D721Med (cell line): Measurements from ENCODE around the gene SLC35D3.
"Not testable (repeated sequence)": the region's sequence is repeated elsewhere in the genome, so short reads cannot be mapped to it uniquely, and the experiment has no call there.

ENCODE experiments used
- DNase-seq: peaks from one replicate; pipeline ENCODE4 v3.0.0; 2011; ENCODE audit warnings: low spot score; ENCODE audit not compliant: insufficient read length
- FAIRE-seq: peaks from 2 replicates; lab custom pipeline; 2011; peaks lifted over from hg19 to GRCh38; lab: Jason Lieb, UNC
- CTCF ChIP-seq: IDR thresholded peaks from 2 replicates; pipeline ENCODE4 v1.5.1; 2012; ENCODE audit warnings: mild to moderate bottlenecking, control low read depth; ENCODE audit not compliant: insufficient read depth; ENCODE audit errors: missing control alignments

The SLC35D3 gene

GRCh38 chr6:136956590-136957544 lies 34.8 kb downstream of the SLC35D3 start:
- FAIRE-seq = no peak
- TF ChIP-seq CTCF = no peak
- no peak for DNase-seq

GRCh38 chr6:136958168-136958567 lies 36.1 kb downstream of the SLC35D3 start:
- no peak for TF ChIP-seq CTCF
- no peak for FAIRE-seq
- DNase-seq = no peak

DNA sequence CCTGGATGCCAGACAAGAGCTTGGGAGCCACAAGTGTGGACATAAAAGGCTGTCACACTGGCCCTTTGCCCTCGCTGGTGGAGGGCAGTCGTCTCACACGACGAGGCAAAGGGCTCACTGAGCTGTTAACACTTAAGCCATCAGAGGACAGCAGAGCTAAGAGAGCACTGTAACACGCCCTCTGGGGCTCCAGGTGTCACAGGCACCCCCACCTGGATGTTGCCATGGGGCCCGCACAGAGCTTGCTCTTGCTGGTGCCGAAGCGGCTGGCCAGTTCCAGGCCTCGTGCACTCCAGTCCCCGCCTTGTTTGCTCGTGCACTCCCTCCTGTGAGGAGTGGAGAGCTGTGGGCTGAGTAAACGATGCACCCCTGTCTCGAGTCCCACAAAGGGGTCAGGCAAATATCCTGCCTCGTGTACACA lies 37.4 kb downstream of the SLC35D3 start:
- no peak for TF ChIP-seq CTCF
- FAIRE-seq (no peak), DNase-seq (no peak)

DNA sequence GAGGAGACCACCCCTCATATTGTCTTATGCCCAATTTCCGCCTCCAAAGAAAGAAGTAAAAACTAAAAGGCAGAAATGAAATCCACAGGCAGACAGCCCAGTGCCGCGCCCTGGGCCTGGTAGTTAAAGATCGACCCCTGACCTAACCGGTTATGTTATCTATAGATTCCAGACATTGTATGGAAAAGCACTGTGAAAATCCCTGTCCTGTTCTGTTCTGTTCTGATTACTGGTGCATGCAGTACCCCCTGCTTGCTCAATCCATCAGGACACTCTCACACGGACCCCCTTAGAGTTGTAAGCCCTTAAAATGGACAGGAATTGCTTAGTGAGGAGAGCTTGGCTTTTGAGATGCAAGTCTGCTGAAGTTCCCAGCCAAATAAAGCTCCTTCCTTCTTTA lies 37.8 kb downstream of the SLC35D3 start:
- not testable (repeated sequence) for DNase-seq, FAIRE-seq

- no peak for TF ChIP-seq CTCF
- DNase-seq (no peak), FAIRE-seq (no peak)
Measured at GRCh38 chr6:136960781-136961180, 38.7 kb downstream of the SLC35D3 start.

DNA sequence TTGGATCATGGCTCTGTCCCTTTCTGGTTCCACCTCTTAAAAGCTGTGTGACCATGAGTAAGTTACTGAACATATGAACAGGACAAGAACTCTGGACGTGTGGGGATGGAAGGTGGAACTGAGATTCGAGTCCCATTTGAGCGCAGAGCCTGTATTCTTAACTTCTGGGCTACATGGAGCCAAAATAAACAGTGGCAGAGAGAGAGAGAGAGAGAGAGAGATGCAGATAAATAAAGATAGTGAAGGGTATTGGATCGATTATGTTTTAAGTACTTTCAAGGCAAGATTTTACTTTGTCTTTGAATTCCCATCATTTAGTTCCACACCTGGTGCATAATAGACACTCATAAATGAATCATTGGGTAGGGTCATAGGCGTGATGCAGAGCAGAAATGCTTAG lies 39.7 kb downstream of the SLC35D3 start:
- DNase-seq = no peak
- FAIRE-seq = no peak
- TF ChIP-seq CTCF = no peak

GRCh38 chr6:136962661-136963060 lies 40.6 kb downstream of the SLC35D3 start:
- FAIRE-seq = no peak
- no peak for TF ChIP-seq CTCF
- no peak for DNase-seq
